WTC11 (cell line): ENCODE data around the gene PLCD4. TPM values are rescaled to one million over a fixed set of nuclear protein-coding genes. Genes with fewer than 3 reads are reported as not detected.

Experiments used
- ATAC-seq: fragments of 200-7000 bp; cut with Tn5 transposase; 2 replicates; pipeline ENCODE4 v1.10.0; 2021; ENCODE audit warnings: mild to moderate bottlenecking, moderate library complexity
- CTCF ChIA-PET: fragments of 300-600 bp; sonication (Branson Sonifier 250); formaldehyde crosslinking; loops from one replicate; lab custom pipeline; 2021; ENCODE audit warnings: antibody characterized with exemption; lab: Charles Lee
- POLR2A ChIA-PET: fragments of 350-600 bp; sonication (Branson Sonifier 250); formaldehyde crosslinking; loops from one replicate; lab custom pipeline; 2021; ENCODE audit warnings: antibody characterized with exemption; lab: Charles Lee
- DNase-seq: peaks from one replicate; pipeline ENCODE4 v3.0.0; 2021; ENCODE audit warnings: low spot score
- H3K27ac Mint-ChIP-seq: 2 replicates; pipeline ENCODE4 v1.8.0; 2021; ENCODE audit warnings: mixed read lengths
- H3K27me3 Mint-ChIP-seq: 2 replicates; pipeline ENCODE4 v1.8.0; 2021; ENCODE audit warnings: low read depth, mild to moderate bottlenecking, moderate library complexity, mixed read lengths
- H3K36me3 Mint-ChIP-seq: 2 replicates; pipeline ENCODE4 v1.8.0; 2021; ENCODE audit warnings: mixed read lengths
- H3K4me1 Mint-ChIP-seq: 2 replicates; pipeline ENCODE4 v1.8.0; 2022; ENCODE audit warnings: mixed read lengths
- H3K4me3 Mint-ChIP-seq: 2 replicates; pipeline ENCODE4 v1.8.0; 2021; ENCODE audit warnings: mild to moderate bottlenecking, moderate library complexity, mixed read lengths
- H3K9me3 Mint-ChIP-seq: 2 replicates; pipeline ENCODE4 v1.8.0; 2021; ENCODE audit warnings: mixed read lengths
- ESRRA ChIP-seq: sonication (generic); formaldehyde crosslinking; IDR thresholded peaks from 2 replicates; pipeline ENCODE4 v1.8.1; 2022; ENCODE audit warnings: mild to moderate bottlenecking, missing genetic modification reagents, borderline replicate concordance
- FOXK1 ChIP-seq: sonication (generic); formaldehyde crosslinking; IDR thresholded peaks from 2 replicates; pipeline ENCODE4 v1.8.0; 2022; ENCODE audit warnings: mild to moderate bottlenecking, moderate library complexity, missing genetic modification reagents
- GABPB1 ChIP-seq: sonication (generic); formaldehyde crosslinking; IDR thresholded peaks from 2 replicates; pipeline ENCODE4 v1.8.1; 2023; ENCODE audit warnings: mild to moderate bottlenecking, missing genetic modification reagents
- KAT7 ChIP-seq: sonication (generic); formaldehyde crosslinking; IDR thresholded peaks from 2 replicates; pipeline ENCODE4 v1.8.1; 2023; ENCODE audit warnings: missing genetic modification reagents, mild to moderate bottlenecking, borderline replicate concordance
- MYBL2 ChIP-seq: sonication (generic); formaldehyde crosslinking; IDR thresholded peaks from 2 replicates; pipeline ENCODE4 v1.8.1; 2023; ENCODE audit warnings: mild to moderate bottlenecking, moderate library complexity, missing genetic modification reagents
- SOX15 ChIP-seq: fragments of 250-450 bp; sonication (Bioruptor Pico); IDR thresholded peaks from 2 replicates; pipeline ENCODE4 v1.9.0; 2021; ENCODE audit warnings: mild to moderate bottlenecking
- SP1 ChIP-seq: sonication (generic); formaldehyde crosslinking; conservative IDR thresholded peaks from 2 replicates; pipeline ENCODE4 v1.8.1; 2022; ENCODE audit warnings: missing genetic modification reagents
- TEAD1 ChIP-seq: sonication (generic); formaldehyde crosslinking; IDR thresholded peaks from 2 replicates; pipeline ENCODE4 v1.8.0; 2022; ENCODE audit warnings: mild to moderate bottlenecking, missing genetic modification reagents
- ZBTB21 ChIP-seq: sonication (generic); formaldehyde crosslinking; IDR thresholded peaks from 2 replicates; pipeline ENCODE4 v1.8.1; 2023; ENCODE audit warnings: mild to moderate bottlenecking, missing genetic modification reagents, borderline replicate concordance
- ZNF121 ChIP-seq: sonication (generic); formaldehyde crosslinking; IDR thresholded peaks from 2 replicates; pipeline ENCODE4 v1.8.0; 2023; ENCODE audit warnings: missing genetic modification reagents
- ZNF232 ChIP-seq: sonication (generic); formaldehyde crosslinking; IDR thresholded peaks from 2 replicates; pipeline ENCODE4 v1.8.0; 2022; ENCODE audit warnings: mild to moderate bottlenecking, missing genetic modification reagents
- ZNF416 ChIP-seq: fragments of 250-450 bp; sonication (Bioruptor Pico); IDR thresholded peaks from 2 replicates; pipeline ENCODE4 v1.9.0; 2021; ENCODE audit warnings: mild to moderate bottlenecking, inconsistent platforms
- total RNA-seq: library from RNA; stranded (reverse); gene quantifications from 3 replicates; pipeline ENCODE4 v1.2.3, GENCODE V29; 2021
- TF ChIP-seq, protein P1 (sequence below): sonication (generic); formaldehyde crosslinking; IDR thresholded peaks from 2 replicates; pipeline ENCODE4 v1.8.1; 2023; ENCODE audit warnings: mild to moderate bottlenecking, missing genetic modification reagents
- TF ChIP-seq, protein P2 (sequence below): sonication (generic); formaldehyde crosslinking; IDR thresholded peaks from 2 replicates; pipeline ENCODE4 v1.8.1; 2023; ENCODE audit warnings: mild to moderate bottlenecking, moderate library complexity, missing genetic modification reagents
- TF ChIP-seq, protein P3 (sequence below): sonication (generic); formaldehyde crosslinking; IDR thresholded peaks from 2 replicates; pipeline ENCODE4 v1.8.1; 2023; ENCODE audit warnings: mild to moderate bottlenecking, missing genetic modification reagents, moderate library complexity
- TF ChIP-seq, protein P4 (sequence below): sonication (generic); formaldehyde crosslinking; IDR thresholded peaks from 2 replicates; pipeline ENCODE4 v1.8.0; 2022; ENCODE audit warnings: mild to moderate bottlenecking, missing genetic modification reagents
- TF ChIP-seq, protein P5 (sequence below): sonication (generic); formaldehyde crosslinking; IDR thresholded peaks from 2 replicates; pipeline ENCODE4 v1.8.0; 2022; ENCODE audit warnings: mild to moderate bottlenecking, missing genetic modification reagents
- TF ChIP-seq, protein P6 (sequence below): sonication (generic); formaldehyde crosslinking; IDR thresholded peaks from 2 replicates; pipeline ENCODE4 v1.8.0; 2023; ENCODE audit warnings: missing genetic modification reagents, mild to moderate bottlenecking, borderline replicate concordance
- TF ChIP-seq, protein P7 (sequence below): sonication (generic); formaldehyde crosslinking; IDR thresholded peaks from 2 replicates; pipeline ENCODE4 v1.8.1; 2022; ENCODE audit warnings: mild to moderate bottlenecking, moderate library complexity, missing genetic modification reagents

PLCD4 gene
- total RNA-seq, 1 experiment from 2014 or later: 0.28 TPM

DNA sequence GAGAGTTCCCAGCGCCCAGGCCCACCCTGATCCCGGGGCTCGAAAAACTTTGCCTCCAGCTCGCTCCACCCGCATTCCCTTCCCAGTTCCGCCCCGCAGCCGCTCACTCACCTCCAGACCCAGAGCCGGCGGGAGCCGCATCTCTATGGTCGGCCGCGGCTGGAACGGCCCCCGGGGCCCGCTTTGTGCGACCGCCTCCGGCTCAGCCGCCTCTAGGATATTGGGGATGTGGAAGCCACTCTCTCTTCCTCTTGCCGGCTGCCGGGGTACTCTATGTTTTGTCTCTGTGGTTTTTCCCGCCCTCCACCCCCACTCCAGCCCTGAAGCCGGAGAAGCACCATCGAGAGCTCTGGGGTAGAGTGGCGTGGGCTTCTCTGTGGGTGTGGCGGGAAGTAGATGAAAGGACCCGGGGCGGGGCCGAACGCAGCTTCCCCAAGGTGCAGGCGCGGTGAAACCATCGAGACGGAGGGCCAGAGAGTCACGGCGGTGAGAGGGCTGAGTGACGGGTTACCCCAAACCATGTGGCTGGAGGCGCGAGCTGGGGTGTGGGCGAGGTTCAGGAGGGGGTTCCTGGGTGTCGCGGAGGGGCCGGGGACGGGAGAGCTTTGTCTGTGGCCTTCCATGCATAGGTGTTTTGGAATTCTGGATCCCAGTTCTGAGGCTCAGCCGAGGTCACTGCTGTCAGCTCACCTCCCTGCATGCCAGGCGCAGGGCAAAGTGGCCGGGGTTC, 51.7 kb downstream of the PLCD4 start, which contains the start of the genes BCS1L and ZNF142:
Gene BCS1L, plus strand, starts transcription at position 426 of the 730 bp plus-strand sequence. CDS start 1,305 bp downstream, outside the sequence.
Gene ZNF142, minus strand, starts transcription at position 366 of the 730 bp plus-strand sequence. CDS start 3,194 bp downstream, outside the sequence.
- TF ChIP-seq SOX15 (no peak), ESRRA (peak; percentile 59; the same call in 1 of the 2 replicates), ZNF232 (CRISPR knock-in tag) (peak; percentile 54; the same call in 1 of the 2 replicates), ZNF416 (no peak), GABPB1 (peak; percentile 72), ZBTB21 (CRISPR knock-in tag) (no peak), FOXK1 (CRISPR knock-in tag) (peak; percentile 19; the same call in 1 of the 2 replicates), SP1 (CRISPR knock-in tag) (peak; percentile 75), TEAD1 (0 out of 2 replicates have a peak, but pooled peaks have one; percentile 20), KAT7 (CRISPR knock-in tag) (peak; percentile 77; the same call in 1 of the 2 replicates), ZNF121 (CRISPR knock-in tag) (no peak), MYBL2 (CRISPR knock-in tag) (peak; percentile 41; the same call in 1 of the 2 replicates)
- TF ChIP-seq, protein P1, sequence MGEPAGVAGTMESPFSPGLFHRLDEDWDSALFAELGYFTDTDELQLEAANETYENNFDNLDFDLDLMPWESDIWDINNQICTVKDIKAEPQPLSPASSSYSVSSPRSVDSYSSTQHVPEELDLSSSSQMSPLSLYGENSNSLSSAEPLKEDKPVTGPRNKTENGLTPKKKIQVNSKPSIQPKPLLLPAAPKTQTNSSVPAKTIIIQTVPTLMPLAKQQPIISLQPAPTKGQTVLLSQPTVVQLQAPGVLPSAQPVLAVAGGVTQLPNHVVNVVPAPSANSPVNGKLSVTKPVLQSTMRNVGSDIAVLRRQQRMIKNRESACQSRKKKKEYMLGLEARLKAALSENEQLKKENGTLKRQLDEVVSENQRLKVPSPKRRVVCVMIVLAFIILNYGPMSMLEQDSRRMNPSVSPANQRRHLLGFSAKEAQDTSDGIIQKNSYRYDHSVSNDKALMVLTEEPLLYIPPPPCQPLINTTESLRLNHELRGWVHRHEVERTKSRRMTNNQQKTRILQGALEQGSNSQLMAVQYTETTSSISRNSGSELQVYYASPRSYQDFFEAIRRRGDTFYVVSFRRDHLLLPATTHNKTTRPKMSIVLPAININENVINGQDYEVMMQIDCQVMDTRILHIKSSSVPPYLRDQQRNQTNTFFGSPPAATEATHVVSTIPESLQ: no peak
- TF ChIP-seq, protein P2, sequence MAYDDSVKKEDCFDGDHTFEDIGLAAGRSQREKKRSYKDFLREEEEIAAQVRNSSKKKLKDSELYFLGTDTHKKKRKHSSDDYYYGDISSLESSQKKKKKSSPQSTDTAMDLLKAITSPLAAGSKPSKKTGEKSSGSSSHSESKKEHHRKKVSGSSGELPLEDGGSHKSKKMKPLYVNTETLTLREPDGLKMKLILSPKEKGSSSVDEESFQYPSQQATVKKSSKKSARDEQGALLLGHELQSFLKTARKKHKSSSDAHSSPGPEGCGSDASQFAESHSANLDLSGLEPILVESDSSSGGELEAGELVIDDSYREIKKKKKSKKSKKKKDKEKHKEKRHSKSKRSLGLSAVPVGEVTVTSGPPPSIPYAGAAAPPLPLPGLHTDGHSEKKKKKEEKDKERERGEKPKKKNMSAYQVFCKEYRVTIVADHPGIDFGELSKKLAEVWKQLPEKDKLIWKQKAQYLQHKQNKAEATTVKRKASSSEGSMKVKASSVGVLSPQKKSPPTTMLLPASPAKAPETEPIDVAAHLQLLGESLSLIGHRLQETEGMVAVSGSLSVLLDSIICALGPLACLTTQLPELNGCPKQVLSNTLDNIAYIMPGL: peak; percentile 51; the same call in 1 of the 2 replicates
- TF ChIP-seq, protein P3, sequence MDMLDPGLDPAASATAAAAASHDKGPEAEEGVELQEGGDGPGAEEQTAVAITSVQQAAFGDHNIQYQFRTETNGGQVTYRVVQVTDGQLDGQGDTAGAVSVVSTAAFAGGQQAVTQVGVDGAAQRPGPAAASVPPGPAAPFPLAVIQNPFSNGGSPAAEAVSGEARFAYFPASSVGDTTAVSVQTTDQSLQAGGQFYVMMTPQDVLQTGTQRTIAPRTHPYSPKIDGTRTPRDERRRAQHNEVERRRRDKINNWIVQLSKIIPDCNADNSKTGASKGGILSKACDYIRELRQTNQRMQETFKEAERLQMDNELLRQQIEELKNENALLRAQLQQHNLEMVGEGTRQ (CRISPR knock-in tag): peak; percentile 38; the same call in 1 of the 2 replicates
- TF ChIP-seq, protein P4, sequence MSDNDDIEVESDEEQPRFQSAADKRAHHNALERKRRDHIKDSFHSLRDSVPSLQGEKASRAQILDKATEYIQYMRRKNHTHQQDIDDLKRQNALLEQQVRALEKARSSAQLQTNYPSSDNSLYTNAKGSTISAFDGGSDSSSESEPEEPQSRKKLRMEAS (CRISPR knock-in tag): peak; percentile 87
- TF ChIP-seq, protein P5, sequence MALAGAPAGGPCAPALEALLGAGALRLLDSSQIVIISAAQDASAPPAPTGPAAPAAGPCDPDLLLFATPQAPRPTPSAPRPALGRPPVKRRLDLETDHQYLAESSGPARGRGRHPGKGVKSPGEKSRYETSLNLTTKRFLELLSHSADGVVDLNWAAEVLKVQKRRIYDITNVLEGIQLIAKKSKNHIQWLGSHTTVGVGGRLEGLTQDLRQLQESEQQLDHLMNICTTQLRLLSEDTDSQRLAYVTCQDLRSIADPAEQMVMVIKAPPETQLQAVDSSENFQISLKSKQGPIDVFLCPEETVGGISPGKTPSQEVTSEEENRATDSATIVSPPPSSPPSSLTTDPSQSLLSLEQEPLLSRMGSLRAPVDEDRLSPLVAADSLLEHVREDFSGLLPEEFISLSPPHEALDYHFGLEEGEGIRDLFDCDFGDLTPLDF (CRISPR knock-in tag): 0 out of 2 replicates have a peak, but pooled peaks have one; percentile 28
- TF ChIP-seq, protein P6, sequence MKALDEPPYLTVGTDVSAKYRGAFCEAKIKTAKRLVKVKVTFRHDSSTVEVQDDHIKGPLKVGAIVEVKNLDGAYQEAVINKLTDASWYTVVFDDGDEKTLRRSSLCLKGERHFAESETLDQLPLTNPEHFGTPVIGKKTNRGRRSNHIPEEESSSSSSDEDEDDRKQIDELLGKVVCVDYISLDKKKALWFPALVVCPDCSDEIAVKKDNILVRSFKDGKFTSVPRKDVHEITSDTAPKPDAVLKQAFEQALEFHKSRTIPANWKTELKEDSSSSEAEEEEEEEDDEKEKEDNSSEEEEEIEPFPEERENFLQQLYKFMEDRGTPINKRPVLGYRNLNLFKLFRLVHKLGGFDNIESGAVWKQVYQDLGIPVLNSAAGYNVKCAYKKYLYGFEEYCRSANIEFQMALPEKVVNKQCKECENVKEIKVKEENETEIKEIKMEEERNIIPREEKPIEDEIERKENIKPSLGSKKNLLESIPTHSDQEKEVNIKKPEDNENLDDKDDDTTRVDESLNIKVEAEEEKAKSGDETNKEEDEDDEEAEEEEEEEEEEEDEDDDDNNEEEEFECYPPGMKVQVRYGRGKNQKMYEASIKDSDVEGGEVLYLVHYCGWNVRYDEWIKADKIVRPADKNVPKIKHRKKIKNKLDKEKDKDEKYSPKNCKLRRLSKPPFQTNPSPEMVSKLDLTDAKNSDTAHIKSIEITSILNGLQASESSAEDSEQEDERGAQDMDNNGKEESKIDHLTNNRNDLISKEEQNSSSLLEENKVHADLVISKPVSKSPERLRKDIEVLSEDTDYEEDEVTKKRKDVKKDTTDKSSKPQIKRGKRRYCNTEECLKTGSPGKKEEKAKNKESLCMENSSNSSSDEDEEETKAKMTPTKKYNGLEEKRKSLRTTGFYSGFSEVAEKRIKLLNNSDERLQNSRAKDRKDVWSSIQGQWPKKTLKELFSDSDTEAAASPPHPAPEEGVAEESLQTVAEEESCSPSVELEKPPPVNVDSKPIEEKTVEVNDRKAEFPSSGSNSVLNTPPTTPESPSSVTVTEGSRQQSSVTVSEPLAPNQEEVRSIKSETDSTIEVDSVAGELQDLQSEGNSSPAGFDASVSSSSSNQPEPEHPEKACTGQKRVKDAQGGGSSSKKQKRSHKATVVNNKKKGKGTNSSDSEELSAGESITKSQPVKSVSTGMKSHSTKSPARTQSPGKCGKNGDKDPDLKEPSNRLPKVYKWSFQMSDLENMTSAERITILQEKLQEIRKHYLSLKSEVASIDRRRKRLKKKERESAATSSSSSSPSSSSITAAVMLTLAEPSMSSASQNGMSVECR (CRISPR knock-in tag): no peak; the same call in 1 of the 2 replicates
- TF ChIP-seq, protein P7, sequence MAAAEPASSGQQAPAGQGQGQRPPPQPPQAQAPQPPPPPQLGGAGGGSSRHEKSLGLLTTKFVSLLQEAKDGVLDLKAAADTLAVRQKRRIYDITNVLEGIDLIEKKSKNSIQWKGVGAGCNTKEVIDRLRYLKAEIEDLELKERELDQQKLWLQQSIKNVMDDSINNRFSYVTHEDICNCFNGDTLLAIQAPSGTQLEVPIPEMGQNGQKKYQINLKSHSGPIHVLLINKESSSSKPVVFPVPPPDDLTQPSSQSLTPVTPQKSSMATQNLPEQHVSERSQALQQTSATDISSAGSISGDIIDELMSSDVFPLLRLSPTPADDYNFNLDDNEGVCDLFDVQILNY: peak; percentile 91
- TF ChIP-seq, all 79 proteins: peak for 13
- Mint-ChIP-seq H3K27me3 (no peaks in the 10 kb centered on the region), H3K9me3 (no peaks in the 10 kb centered on the region), H3K4me1 (peaks cover 9% of the 10 kb centered on the region), H3K27ac (peak within 1 kb of the TSS; percentile 90), H3K36me3 (peaks cover 44% of the 10 kb centered on the region), H3K4me3 (peak within 1 kb of the TSS; percentile 93)
- POLR2A ChIA-PET: interaction anchor here (0.6 to 2.3 kb wide), 11 partner anchors 9 to 401 kb away, joined by 3 to 24 read pairs (median 5); partner anchors contain the start of genes RNF25 and STK36
- peak; percentile 96 for DNase-seq
- ATAC-seq: peak; percentile 91
- CTCF ChIA-PET: interaction anchor here (0.6 to 2.8 kb wide), 13 partner anchors 11 to 824 kb away, joined by 3 to 26 read pairs (median 5); partner anchors contain the start of genes PLCD4, RNF25, STK36 and TTLL4
